ENCODE results near the gene RSPRY1. TPM values are rescaled to one million over a fixed set of nuclear protein-coding genes. Genes with fewer than 3 reads are reported as not detected.

The RSPRY1 gene
- total and polyA plus RNA-seq, 2 of the 8 experiments (the other 6 are each of a cell fraction or from before 2014, with no cell fraction given) = 11.5 to 32.5 TPM

GRCh38 chr16:57151369-57151768, 34.8 kb upstream of the RSPRY1 start:
- H3K23me2 ChIP-seq (ENCODE audit: low read depth, low read length) = no peaks in the 10 kb centered on the region
- 0 out of 2 replicates have a peak overlapping the region, but pooled peaks have one; percentile 34 for H2AK5ac ChIP-seq (ENCODE audit: low read depth, low read length)
- no peak overlapping the region for H3K27ac ChIP-seq (ENCODE audit: low read depth, low read length)
- WGBS, 2 experiments (ENCODE audit: extremely low coverage in 1 of 2, insufficient coverage in 1 of 2, insufficient read length in 1 of 2, insufficient replicate concordance in 2 of 2, low coverage in 1 of 2, low lambda C conversion rate in 2 of 2, missing lambda C conversion rate in 1 of 2) = 86% methylated on average over 2 of the region's 2 CpGs; no CpG with 5 or more reads in 1 of the 2 experiments
- H2BK20ac ChIP-seq (ENCODE audit: low read length) = no peak overlapping the region
- no peak overlapping the region for H3K14ac ChIP-seq (ENCODE audit: insufficient read length)
- H3K23ac ChIP-seq (ENCODE audit: insufficient read length) = no peak overlapping the region
- no peak overlapping the region for H2BK15ac ChIP-seq (ENCODE audit: low read length)
- CTCF ChIA-PET (ENCODE audit: partially characterized antibody) = interaction anchor here (0.6 to 2.4 kb wide), 22 partner anchors 8 to 669 kb away, joined by 3 to 9 read pairs (median 4); partner anchors contain the start of gene CPNE2
- H3K56ac ChIP-seq (replicated peaks; ENCODE audit: insufficient read length, low read depth, low read length) = no peak overlapping the region
- no peak overlapping the region for H3K18ac ChIP-seq (ENCODE audit: extremely low read depth, low read length)
- peak overlapping the region in 1 of 2 experiments; percentile 3; a peak in 1 of 4 replicates for H3K4me2 ChIP-seq (ENCODE audit: insufficient read depth in 1 of 2, low read depth in 2 of 2, low read length in 2 of 2)
- H3K9ac ChIP-seq (replicated peaks in 1 of 4; ENCODE audit: extremely low read depth in 1 of 4, low read depth in 3 of 4, low read length in 3 of 4) = no peak overlapping the region
- H3K9me3 ChIP-seq (ENCODE audit: insufficient read depth in 2 of 2, low read depth in 1 of 2, low read length in 1 of 2) = no peaks in the 10 kb centered on the region
- H2AFZ ChIP-seq (ENCODE audit: low read length) = no peak overlapping the region
- FAIRE-seq (peak; percentile 7), DNase-seq (ENCODE audit: low read depth in 1 of 2, low spot score in 2 of 2) (no peak)
- no peak overlapping the region for H4K5ac ChIP-seq (ENCODE audit: insufficient read length, low read depth, low read length)
- no peak overlapping the region for H4K8ac ChIP-seq (ENCODE audit: extremely low read depth, insufficient read depth, low read length)
- H3K27me3 ChIP-seq (replicated peaks in 1 of 4; ENCODE audit: control insufficient read depth in 3 of 4, extremely low read depth in 1 of 4, insufficient read depth in 3 of 4, low read length in 3 of 4) = no peaks in the 10 kb centered on the region
- peaks cover 12 to 28% (median 14%) of the 10 kb centered on the region in 4 experiments for H3K4me1 ChIP-seq (replicated peaks in 1 of 4; ENCODE audit: control insufficient read depth in 3 of 4, insufficient read depth in 4 of 4, low read length in 3 of 4)
- no peak overlapping the region for H3K4me3 ChIP-seq (ENCODE audit: extremely low read depth in 1 of 4, insufficient read depth in 2 of 4, low read depth in 3 of 4, low read length in 4 of 4)
- no peaks in the 10 kb centered on the region for H4K20me1 ChIP-seq (replicated peaks in 1 of 2; ENCODE audit: control insufficient read depth in 1 of 2, insufficient read depth in 2 of 2, low read length in 2 of 2)
- H2BK12ac ChIP-seq (ENCODE audit: low read depth, low read length) = no peak overlapping the region
- no peak overlapping the region for H2BK5ac ChIP-seq (ENCODE audit: low read depth, low read length)
- no peak overlapping the region for H4K91ac ChIP-seq (replicated peaks; ENCODE audit: insufficient read length, low read length)
- POLR2A ChIA-PET (ENCODE audit: partially characterized antibody) = interaction anchor here (1.0 to 3.0 kb wide), 6 partner anchors 8 to 115 kb away, joined by 3 to 11 read pairs (median 4); partner anchors contain the start of genes PSME3IP1 and RSPRY1
- H3K36me3 ChIP-seq (ENCODE audit: control insufficient read depth in 2 of 4, insufficient read depth in 4 of 4, low read length in 3 of 4) = peaks cover 13 to 31% (median 20%) of the 10 kb centered on the region in 4 experiments; a peak in 7 of 8 replicates
- no peak overlapping the region for H2BK120ac ChIP-seq (replicated peaks; ENCODE audit: low read depth, low read length)
- H3K79me2 ChIP-seq (ENCODE audit: control insufficient read depth in 1 of 2, insufficient read depth in 2 of 2, low read length in 2 of 2) = no peaks in the 10 kb centered on the region
- no peak overlapping the region for H3K4ac ChIP-seq (replicated peaks; ENCODE audit: insufficient read length, low read depth, low read length)
- no peaks in the 10 kb centered on the region for H3K79me1 ChIP-seq (ENCODE audit: low read depth, low read length)
- no peak for TF ChIP-seq BRCA1 (IDR thresholded peaks at IDR 0.05; ENCODE audit: low read depth, low read length)
- TF ChIP-seq KDM4A (IDR thresholded peaks at IDR 0.05; ENCODE audit: low read depth, low read length, severe bottlenecking) = no peak
- TF ChIP-seq SUZ12 (IDR thresholded peaks at IDR 0.05; ENCODE audit: low read length) = no peak
- TF ChIP-seq POU5F1 (IDR thresholded peaks at IDR 0.05; ENCODE audit: low read depth, low read length) = no peak
- no peak for TF ChIP-seq CTBP2 (IDR thresholded peaks at IDR 0.05; ENCODE audit: borderline replicate concordance, insufficient read depth, insufficient read length, low read length)
- TF ChIP-seq CEBPB (IDR thresholded peaks at IDR 0.05; ENCODE audit: low read depth, low read length) = no peak
- no peak for TF ChIP-seq SIRT6 (IDR thresholded peaks at IDR 0.05; ENCODE audit: low read length)
- no peak for TF ChIP-seq JUN (IDR thresholded peaks at IDR 0.05; ENCODE audit: low read depth, low read length)
- TF ChIP-seq POLR2A (IDR thresholded peaks at IDR 0.05; ENCODE audit: control extremely low read depth in 1 of 2, low read depth in 2 of 2, low read length in 2 of 2) = no peak
- TF ChIP-seq MAFK (IDR thresholded peaks at IDR 0.05; ENCODE audit: low read depth, low read length) = no peak
- TF ChIP-seq NRF1 (IDR thresholded peaks at IDR 0.05; ENCODE audit: low read depth, low read length) = no peak
- no peak for TF ChIP-seq SAP30 (IDR thresholded peaks at IDR 0.05; ENCODE audit: insufficient read depth, insufficient replicate concordance, low read length)
- TF ChIP-seq, protein P1, sequence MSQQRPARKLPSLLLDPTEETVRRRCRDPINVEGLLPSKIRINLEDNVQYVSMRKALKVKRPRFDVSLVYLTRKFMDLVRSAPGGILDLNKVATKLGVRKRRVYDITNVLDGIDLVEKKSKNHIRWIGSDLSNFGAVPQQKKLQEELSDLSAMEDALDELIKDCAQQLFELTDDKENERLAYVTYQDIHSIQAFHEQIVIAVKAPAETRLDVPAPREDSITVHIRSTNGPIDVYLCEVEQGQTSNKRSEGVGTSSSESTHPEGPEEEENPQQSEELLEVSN (IDR thresholded peaks at IDR 0.05) = no peak
- TF ChIP-seq BCL11A (IDR thresholded peaks at IDR 0.05; ENCODE audit: low read depth in 2 of 2, low read length in 2 of 2) = no peak

Data from H1 (cell line).